T-helper 1 cell treated with Interleukin-12 subunit alpha and Interleukin-12 subunit beta and Interleukin-4 antibody, amounts not matched to agents 30 μg/mL and 1 μg/mL, for 36 hours (primary cell): ENCODE data around the gene IGLL5.

Experiments used
- H3K27ac Mint-ChIP-seq: one replicate; pipeline ENCODE4 v1.8.0; 2021; ENCODE audit warnings: mild to moderate bottlenecking, mixed read lengths
- H3K27me3 Mint-ChIP-seq: one replicate; pipeline ENCODE4 v1.8.0; 2021; ENCODE audit warnings: low read depth, mixed read lengths
- H3K36me3 Mint-ChIP-seq: one replicate; pipeline ENCODE4 v1.8.0; 2021; ENCODE audit warnings: low read depth, mixed read lengths
- H3K4me1 Mint-ChIP-seq: one replicate; pipeline ENCODE4 v1.8.0; 2021; ENCODE audit warnings: low read depth, mixed read lengths
- H3K4me3 Mint-ChIP-seq: one replicate; pipeline ENCODE4 v1.8.0; 2021; ENCODE audit warnings: mild to moderate bottlenecking, moderate library complexity, mixed read lengths
- H3K9me3 Mint-ChIP-seq: one replicate; pipeline ENCODE4 v1.8.0; 2021; ENCODE audit warnings: mixed read lengths

Gene IGLL5

DNA sequence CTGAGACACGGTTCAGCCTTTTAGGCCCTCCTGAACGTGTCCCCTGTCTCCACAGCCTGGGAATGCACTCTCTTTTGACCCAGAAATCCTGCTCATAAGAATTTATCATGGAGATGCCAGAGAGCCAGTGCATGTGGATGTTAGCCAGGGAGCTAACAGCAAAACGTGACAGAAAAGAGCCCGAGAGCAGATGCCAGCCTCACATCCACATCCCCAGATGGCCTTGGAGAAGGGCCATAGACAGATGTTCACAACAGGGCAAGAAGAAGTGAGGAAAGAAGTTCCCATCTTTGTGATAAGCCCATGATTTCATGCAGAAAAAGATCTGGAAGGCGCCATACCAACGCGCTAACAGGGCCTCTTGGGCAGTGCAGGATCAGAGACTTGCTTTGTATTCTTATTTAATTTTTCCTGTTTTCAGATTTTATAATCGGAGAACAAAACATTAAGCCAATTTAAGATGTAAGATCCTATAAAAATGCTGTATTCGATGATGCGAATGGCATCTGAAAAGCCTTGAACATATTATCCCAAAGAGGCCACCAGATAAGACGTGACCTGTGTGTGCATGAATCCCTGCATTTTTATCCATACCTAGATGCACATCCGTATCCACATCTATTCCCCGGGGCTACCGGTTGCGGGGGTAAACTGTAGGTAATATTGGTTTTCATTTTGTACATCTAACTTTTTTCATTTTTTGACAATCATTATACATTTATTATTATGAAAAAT, 48.7 kb downstream of the IGLL5 start:
- H3K27me3 Mint-ChIP-seq = peaks cover 20% of the 10 kb centered on the region
- H3K9me3 Mint-ChIP-seq = no peaks in the 10 kb centered on the region
- peaks cover 16% of the 10 kb centered on the region for H3K4me1 Mint-ChIP-seq
- no peak overlapping the region for H3K4me3 Mint-ChIP-seq
- no peak overlapping the region for H3K27ac Mint-ChIP-seq
- no peaks in the 10 kb centered on the region for H3K36me3 Mint-ChIP-seq

- no peak overlapping the region for H3K4me3 Mint-ChIP-seq
Observed at GRCh38 chr22:22936915-22937656, 49.5 kb downstream of the IGLL5 start.

DNA sequence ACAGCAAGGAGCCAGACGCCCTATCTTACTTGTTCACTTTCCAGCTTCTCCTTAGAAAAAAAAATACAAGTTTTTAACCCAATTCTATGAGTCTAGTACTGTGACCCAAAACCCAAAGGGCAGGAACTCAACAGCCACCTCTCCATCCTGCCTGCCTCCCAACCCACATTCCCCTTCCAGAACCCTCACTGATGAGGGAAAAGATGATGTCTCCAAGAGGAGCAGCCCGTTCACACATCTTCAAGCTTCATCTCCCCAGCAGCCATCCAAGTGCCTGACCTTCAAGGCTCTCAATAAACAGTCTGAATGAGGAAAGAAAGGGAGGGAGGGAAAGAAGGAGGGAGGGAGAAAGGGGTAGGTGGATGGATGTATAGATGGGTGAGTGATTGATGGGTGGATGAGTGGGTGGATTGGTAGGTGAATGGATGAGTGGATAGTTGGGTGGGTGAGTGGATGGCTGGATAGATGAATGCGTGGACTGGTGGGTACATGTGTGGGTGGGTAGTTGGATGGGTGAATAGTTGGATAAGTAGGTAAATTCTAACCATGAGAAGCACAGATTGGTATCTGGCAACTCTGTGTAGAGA, 50.4 kb downstream of the IGLL5 start:
- peaks cover 24% of the 10 kb centered on the region for H3K27me3 Mint-ChIP-seq
- no peaks in the 10 kb centered on the region for H3K36me3 Mint-ChIP-seq
- peaks cover 17% of the 10 kb centered on the region for H3K4me1 Mint-ChIP-seq
- H3K9me3 Mint-ChIP-seq = no peaks in the 10 kb centered on the region
- H3K4me3 Mint-ChIP-seq = no peak overlapping the region
- no peak overlapping the region for H3K27ac Mint-ChIP-seq

More at GRCh38 chr22:22936915-22937656, 49.5 kb downstream of the IGLL5 start:
- Mint-ChIP-seq H3K27me3 (peaks cover 20% of the 10 kb centered on the region), H3K27ac (no peak overlapping the region), H3K4me1 (peaks cover 15% of the 10 kb centered on the region), H3K9me3 (no peaks in the 10 kb centered on the region), H3K36me3 (no peaks in the 10 kb centered on the region)

GRCh38 chr22:22938672-22939587, 51.3 kb downstream of the IGLL5 start:
- Mint-ChIP-seq H3K27me3 (peaks cover 24% of the 10 kb centered on the region), H3K36me3 (no peaks in the 10 kb centered on the region), H3K4me3 (no peak overlapping the region), H3K9me3 (no peaks in the 10 kb centered on the region), H3K27ac (no peak overlapping the region), H3K4me1 (peaks cover 15% of the 10 kb centered on the region)

DNA sequence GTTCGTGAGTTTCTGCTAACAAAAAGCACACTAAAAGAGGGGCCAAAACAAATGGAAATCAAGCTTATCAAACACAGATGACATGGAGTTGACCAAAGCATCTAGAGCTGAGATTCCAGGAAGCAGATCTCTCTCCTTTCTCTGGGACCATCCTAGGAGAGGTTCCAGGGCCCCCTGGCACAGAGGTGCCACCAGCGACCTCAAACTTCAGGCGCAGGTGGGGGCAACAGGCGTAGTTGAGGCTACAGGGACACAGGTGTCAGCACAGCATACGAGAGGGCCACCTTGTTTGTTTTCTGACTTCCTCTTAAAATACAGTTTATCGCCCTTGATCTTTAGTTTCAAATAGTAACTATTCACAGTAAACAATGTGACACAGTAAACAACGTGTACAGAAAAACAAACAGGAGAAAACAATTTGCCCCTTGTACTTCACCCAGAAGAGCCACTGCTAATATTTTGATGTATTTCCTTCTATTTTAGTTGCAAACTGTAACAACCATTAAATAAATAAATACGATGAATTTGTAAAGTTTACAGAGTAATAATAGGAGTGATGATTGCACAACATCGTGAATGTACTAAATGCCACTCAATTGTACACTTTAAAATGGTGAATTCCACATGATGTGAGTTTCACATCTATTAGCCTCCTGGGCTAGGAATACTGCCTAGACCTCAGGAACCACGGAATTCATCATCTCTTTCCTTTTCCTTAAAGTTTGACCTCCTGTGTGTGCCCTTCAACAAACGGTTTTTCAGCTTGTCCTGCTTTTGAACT, 52.2 kb downstream of the IGLL5 start:
- Mint-ChIP-seq H3K4me1 (peaks cover 15% of the 10 kb centered on the region), H3K4me3 (no peak overlapping the region), H3K27ac (no peak overlapping the region), H3K27me3 (peaks cover 24% of the 10 kb centered on the region), H3K9me3 (no peaks in the 10 kb centered on the region), H3K36me3 (no peaks in the 10 kb centered on the region)

GRCh38 chr22:22940961-22941605, 53.5 kb downstream of the IGLL5 start:
- Mint-ChIP-seq H3K36me3 (no peaks in the 10 kb centered on the region), H3K27ac (no peak overlapping the region), H3K27me3 (peaks cover 29% of the 10 kb centered on the region), H3K9me3 (no peaks in the 10 kb centered on the region), H3K4me3 (no peak overlapping the region), H3K4me1 (peaks cover 11% of the 10 kb centered on the region)

DNA sequence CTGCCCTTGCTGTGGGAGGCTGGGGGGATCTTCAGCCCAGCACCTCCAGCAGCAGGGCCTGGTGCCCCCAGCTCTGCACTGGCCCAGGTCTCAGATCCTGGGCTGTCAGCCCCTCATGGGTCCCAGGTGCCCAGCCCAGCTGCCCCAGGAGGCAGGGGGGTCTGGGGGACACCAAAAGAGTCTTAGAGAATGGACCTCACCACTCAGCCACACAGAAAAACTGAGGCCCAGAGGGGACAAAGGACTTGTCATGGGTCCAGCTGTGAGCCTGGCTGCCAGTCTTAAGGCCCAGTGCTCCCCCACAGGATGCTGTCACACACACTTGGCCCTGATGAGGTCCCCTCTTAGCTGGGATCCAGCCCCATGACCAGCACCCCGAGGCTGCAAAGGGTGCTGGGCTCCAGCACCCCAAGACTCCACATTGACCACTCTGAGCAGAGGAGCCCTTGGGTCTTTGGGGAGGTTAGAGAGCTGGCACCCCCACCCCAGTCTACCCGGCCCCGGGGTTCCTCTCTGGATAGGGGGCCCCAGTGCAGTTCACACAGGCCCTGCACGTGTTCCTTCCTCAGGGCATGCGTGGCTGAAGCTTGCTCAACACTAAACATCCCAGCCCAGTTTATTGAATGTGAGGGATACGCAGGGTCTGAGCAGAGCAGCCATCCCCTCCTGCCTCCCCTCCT, 54.4 kb downstream of the IGLL5 start:
- no peak overlapping the region for H3K27ac Mint-ChIP-seq
- H3K4me3 Mint-ChIP-seq = no peak overlapping the region
- no peaks in the 10 kb centered on the region for H3K36me3 Mint-ChIP-seq
- peaks cover 30% of the 10 kb centered on the region for H3K27me3 Mint-ChIP-seq
- H3K9me3 Mint-ChIP-seq = no peaks in the 10 kb centered on the region
- peaks cover 11% of the 10 kb centered on the region for H3K4me1 Mint-ChIP-seq

DNA sequence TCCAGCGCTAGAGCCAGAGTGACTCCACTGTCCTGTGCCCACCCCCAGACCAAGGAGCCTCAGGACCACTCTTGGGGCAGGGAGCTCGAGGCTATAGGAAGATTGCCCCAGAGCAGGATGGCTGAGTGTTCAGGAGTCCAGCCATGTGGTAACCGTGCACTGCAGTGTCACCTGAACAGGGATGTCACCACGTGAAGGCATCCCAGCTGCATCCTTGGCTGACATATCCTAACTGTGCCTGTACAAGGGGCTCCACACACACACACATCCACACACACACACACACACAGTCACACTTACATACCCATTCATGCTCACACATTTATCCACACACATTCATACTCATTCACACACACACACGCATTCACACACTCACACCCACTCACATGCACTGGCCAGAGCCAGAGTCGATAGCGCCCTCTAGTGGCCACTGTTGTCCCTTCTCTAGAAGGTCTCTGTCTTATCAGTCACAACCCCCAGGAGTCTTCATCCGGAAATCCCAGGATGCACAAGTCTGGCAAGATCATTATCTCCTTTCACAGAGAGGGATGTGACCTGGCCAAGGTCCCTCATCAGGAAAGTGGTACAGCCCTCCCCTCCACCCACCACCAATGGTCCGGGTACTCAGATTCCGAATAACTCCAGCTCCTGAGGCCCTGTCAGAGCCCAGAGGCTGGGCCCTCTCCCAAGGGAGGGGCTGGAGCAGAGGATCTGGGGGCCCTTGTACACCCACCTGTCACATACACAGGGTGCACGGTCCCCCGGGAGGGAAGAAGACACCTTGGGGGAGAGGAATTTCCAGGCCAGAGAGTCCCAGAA, 55.1 kb downstream of the IGLL5 start:
- Mint-ChIP-seq H3K36me3 (no peaks in the 10 kb centered on the region), H3K27ac (no peak overlapping the region), H3K4me3 (no peak overlapping the region), H3K27me3 (peaks cover 31% of the 10 kb centered on the region), H3K4me1 (peaks cover 10% of the 10 kb centered on the region), H3K9me3 (no peaks in the 10 kb centered on the region)

- H3K9me3 Mint-ChIP-seq = no peaks in the 10 kb centered on the region
- peaks cover 22% of the 10 kb centered on the region for H3K27me3 Mint-ChIP-seq
Observed at GRCh38 chr22:22943521-22944267, 56.1 kb downstream of the IGLL5 start.

DNA sequence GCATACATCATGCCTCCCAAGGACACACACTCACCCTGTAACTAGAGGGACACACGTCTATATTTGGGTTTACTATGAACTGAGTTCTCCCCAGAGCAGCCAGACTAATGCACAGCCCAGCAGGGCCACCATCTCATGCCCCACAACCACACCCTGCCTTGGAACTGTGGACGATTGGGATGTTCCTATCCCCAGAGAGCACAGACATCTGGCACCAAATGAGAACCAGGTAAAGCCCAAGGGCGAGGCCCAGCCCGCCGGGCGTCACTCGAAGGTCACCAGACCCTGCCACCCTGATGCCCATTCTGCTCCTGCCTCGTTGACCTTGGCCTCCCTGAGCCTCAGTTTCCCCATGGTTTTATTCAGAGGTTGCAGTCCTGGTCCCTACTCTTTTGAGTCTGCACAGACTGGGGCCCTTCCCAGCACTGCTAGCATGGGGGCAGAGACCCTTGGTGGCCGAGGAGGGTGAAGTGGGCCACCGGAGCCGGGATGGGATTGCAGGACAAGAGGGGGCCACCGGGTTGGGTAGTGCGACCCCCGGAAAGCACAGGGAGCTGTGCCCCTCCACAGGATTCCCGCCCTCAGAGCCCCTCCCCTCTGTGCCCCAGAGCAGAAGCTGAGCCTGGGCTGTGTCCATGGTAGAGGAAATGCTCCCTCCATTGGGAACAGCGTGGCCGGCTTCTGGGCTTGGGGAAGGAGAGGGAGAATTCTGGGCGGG, 56.8 kb downstream of the IGLL5 start:
- Mint-ChIP-seq H3K4me3 (no peak overlapping the region), H3K27ac (no peak overlapping the region), H3K36me3 (no peaks in the 10 kb centered on the region), H3K4me1 (peaks cover 10% of the 10 kb centered on the region), H3K9me3 (no peaks in the 10 kb centered on the region), H3K27me3 (peaks cover 21% of the 10 kb centered on the region)

More at GRCh38 chr22:22943521-22944267, 56.1 kb downstream of the IGLL5 start:
- H3K4me1 Mint-ChIP-seq = peaks cover 10% of the 10 kb centered on the region
- H3K27ac Mint-ChIP-seq = no peak overlapping the region
- H3K36me3 Mint-ChIP-seq = no peaks in the 10 kb centered on the region
- H3K4me3 Mint-ChIP-seq = no peak overlapping the region

- H3K4me3 Mint-ChIP-seq = no peak overlapping the region
- no peaks in the 10 kb centered on the region for H3K36me3 Mint-ChIP-seq
- H3K4me1 Mint-ChIP-seq = peaks cover 10% of the 10 kb centered on the region
- H3K27me3 Mint-ChIP-seq = peaks cover 26% of the 10 kb centered on the region
- no peaks in the 10 kb centered on the region for H3K9me3 Mint-ChIP-seq
- H3K27ac Mint-ChIP-seq = no peak overlapping the region
Observed at GRCh38 chr22:22945195-22945594, 57.6 kb downstream of the IGLL5 start.
